NCI-H2171 (cell line): Measurements from ENCODE around the gene CD99.

ENCODE experiments used
- DNase-seq: peaks from one replicate; lab custom pipeline; 2025; lab: John Stamatoyannopoulos, UW

CD99 gene

DNA sequence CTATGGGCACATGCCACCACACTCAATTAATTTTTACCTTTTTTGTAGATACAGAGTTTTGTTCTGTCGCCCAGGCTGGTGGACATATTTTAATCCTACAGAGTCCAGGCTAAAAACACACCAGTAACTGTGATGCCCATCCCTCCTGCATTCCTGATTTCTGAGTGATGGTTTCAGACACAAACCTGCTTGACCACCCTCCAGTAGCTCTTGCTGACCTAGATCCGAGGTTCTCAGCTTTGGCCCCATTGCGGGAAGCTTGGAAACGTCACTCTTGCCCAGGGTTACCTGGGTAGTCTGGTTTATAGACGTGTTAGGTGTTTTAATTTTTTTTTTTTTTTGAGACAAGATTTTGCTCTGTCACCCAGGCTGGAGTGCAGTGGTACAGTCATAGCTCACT lies 7.5 kb downstream of the CD99 start:
- no peak for DNase-seq

DNA sequence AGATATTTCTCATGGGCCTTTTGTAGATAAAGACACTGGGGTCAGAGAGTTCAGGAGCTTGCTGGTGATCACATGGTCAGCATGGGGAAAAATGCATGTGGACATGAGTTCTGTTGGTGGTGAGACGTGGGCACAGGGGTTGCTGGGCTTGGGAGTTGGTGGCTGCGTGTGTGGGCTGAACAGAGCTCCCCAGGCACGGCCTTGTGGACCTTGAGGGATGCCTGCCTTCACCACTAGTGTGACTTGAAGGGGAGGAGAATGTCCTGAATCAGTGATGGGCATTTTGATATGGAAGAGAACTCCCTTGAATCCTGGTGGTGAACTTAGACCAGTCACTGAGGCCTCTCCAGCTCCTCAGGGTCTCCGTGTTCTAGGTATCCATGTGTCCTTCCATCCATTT lies 8.9 kb downstream of the CD99 start:
- no peak for DNase-seq

DNA sequence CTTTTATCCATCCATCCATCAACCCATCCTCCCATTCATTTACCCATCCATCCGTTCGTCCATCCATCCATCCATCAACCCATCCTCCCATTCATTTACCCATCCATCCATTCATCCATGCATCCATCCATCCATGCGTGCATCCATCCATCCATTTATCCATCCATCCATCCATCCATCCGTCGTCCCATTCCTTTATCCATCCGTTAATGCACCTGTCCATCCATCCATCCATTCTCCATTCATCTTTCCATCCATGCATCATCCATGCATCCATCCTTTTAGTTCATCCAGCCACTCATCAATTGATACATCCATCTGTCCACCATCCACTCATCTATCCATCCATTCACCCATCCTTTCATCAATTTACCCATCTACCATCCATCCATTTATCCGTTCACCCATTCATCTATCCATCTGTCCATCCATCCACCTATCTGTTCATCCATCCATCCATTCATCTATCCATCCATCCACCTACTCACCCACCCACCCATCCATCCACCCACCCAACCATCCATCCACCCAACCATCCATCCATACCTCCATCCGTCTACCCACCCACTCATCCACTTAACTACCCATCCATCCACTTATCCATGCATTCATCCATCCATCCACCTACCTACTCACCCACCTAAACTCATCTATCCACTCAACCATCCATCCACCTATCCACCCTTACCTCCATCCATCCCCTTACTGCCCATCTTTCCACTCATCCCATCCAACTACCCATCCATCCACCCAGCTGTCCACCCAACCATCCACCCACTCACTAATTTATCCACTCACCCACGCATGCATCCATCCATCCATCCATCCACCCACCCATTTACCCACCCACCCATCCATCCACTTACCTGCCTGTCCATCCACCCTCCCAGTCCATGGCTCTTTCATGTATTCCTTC lies 9.6 kb downstream of the CD99 start:
- DNase-seq = no peak

DNA sequence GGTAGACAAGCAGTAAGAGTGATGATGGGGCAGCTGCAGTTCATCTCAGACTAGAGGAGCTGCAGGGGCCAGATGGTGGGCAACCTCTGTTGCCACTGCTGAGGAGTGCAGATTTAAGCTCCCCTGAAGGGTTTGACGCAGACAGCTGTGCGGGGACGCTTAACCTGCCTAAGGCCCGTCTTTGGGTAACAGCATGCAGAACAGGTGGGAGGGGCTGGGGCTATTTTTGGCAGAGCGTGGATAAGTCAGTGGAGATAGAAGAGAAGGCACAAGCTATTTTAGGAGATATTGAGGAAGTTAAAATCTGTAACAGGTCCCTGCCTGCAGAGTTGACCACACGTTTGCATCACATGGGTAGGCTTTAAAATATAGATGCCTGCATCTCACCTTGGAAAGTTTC lies 10.5 kb downstream of the CD99 start:
- DNase-seq = no peak

DNA sequence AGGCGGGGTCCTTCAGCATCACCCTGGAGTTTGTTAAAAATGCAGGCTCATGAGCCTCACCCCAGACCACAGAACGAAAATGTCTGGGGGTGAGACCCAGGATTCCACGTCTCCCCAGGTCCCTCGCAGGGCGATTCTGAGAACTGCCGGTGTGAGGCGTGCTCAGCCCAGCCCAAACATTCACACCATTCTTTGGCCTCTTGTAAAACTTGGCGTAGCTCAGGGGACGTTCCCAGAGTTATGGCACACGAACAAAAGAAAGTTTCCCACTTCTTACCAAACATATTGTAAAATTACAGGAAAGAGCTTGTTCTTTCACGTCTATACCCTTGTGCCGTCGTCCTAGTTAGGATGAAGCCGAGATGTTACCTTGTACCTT lies 12.9 kb downstream of the CD99 start:
- DNase-seq = no peak

DNA sequence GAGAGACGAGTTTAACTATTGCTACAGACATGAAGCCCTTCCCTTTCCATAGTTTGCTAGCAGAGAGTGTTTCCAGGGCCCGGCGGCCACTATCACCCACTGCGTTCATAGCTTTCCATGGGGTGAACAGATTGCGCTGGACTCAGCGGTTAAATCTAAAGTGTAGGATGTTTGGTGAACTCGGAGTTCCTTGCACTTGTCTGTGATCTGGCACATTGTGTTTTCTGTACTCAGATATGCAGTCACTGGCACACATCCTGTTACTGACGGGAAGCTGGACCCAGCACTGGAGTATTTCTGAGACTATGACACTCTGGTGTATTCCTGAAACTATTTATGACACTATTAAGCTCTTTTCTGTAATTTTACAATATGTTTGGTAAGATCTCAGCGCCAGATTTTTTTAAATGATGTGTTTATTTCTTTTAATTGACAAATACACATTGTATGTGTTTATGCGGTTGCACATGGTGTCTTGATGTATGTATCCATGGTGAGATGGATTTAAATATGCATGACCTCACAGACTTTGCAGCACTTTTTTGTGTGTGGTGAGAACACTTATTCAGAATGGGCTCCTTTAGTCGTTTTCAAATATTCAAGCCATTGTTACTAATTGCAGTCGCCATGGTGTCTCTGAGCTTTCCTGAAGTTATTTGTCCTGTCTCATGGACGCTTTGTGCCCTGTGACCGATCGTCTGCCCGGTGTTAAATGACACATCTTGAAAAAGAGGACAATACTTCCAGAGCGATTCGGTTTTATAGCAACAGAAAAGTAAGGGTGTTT lies 14.1 kb downstream of the CD99 start:
- no peak for DNase-seq

DNA sequence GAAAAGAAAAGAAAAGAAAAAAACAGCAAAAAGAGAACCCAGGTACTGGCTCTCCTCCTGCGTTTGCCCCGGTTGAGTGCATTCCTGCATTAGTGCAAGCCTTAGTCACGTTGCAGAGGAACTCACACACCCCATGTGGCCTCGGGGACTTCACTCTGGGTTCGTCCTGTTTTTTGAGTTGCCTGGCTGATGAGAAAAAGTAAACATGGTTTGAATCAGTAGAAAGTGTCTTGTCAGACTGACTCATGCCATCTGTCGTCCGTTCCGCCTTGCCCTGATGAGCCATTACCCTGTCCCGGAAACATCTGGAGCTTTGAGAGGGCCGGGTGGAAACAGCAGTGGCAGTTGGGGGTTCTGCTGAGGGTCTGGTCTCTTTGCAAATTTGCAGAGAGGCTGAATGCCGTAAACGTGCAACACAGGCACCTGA lies 16.3 kb downstream of the CD99 start:
- DNase-seq = no peak

DNA sequence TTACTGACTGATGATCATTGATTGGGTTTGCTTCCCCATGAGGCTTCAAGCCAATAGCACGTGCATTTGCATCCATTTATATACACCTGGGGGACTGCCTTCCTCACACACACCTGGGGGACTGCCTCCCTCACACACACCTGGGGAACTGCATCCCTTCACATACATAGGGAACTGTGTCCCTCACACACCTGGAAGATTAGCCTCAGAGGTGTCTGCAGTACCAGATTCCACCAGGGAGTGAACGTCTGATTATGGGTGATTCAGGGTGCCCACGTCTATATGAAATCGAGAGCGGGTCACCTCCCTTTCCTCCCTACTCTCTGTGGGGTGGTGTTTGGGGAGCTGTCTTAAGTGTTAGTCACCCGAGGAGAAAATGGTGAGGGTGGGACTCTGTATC lies 16.9 kb downstream of the CD99 start:
- DNase-seq = no peak

DNA sequence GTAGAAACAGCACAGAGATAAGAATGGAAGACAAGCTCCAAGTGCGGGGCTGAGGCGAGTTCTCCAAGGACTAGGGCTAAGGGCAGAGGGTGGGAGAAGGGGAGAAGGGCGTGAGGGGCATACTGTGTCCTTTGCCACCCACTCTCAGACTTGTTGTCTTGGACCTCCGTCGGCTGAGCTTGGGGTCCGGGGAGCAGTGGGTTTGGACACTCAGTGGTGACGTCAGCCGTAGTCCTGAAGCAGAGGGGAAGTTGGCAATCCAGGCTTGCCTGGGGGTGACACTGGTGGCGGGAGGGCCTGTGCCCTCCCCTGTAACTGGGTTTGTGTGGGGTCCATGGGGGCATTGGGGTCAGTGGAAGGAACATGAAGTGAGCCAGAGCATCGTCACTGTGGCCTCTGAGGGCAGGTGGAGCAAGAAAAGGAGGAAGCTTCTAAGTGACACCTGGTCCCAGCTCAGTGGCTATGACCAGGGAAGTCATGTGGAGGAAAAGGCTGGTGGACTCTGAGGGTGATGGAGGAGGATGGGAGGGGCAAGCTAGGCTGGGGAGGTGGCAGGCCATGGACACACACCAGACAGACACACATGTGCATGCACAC lies 17.6 kb downstream of the CD99 start:
- DNase-seq = no peak

DNA sequence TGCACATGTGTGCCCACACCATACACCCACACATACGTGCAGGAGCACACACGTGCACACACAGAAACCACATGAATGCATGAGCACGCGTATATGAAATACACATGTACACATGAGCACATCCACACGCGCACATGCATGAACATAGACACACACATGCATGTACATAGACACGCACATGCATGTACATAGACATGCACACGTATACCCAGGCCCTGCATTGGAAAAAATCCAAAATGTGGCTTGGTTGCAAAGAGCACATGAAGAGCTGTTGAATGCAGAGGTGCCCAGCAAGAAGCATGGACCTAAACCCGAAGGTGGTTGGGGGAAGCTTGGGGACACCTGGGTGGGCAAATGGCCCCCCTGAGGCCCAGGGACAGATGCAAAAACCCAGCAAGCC lies 18.5 kb downstream of the CD99 start:
- DNase-seq = no peak

DNA sequence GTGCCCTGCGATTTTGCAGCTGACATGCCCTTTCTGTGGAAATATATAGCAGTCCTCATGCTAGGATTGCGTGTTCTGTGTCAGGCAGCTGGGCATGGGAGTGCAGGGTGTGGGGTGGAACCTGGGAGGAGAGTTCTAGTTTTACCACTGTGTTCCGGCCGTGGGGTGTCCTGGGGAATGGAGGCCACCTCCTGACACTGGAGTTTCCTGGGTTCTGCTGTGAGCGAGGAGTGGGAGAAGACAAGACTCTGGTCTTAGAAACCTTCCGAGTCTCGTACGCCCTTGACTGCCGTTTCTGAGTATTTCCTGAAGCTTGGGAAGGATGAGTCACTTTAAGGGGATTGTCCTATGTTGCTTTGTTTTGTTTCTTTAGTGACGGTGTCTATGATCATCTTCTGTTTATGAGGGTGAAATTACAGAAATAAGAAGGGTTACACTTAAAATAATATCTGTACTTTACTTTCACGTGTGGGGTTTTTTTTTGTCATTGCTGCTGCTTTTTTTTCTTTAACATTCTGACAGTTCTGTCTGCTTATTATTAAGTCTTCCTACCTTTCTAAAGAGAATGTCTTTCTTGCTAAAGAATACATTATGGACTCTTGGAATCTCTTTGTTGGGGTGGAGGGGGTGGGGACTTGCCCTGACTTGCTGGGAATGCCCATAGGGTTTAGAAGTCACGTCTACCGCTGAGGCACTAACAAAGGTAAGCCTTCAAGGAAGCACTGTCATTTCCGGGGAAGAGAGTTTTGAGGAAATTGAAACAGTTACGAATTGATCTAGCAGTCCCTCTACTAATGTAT lies 19.1 kb downstream of the CD99 start:
- no peak for DNase-seq

DNA sequence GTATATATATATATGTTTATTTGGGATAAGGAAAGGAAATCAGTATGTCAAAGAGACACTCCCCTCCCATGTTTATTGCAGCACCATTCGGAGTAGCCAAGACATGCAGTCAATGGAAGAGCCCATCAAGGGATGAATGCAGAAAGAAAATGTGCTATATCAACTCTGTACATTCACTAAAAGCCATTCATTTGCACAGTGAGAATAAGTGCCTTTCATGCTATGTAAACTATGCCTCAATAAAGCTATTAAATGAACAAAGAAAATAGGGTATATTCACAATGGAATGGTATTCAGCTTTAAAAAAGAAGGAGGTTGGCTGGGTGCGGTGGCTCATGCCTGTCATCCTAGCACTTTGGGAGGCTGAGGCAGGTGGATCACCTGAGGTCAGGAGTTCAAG lies 20.3 kb downstream of the CD99 start:
- DNase-seq = no peak

DNA sequence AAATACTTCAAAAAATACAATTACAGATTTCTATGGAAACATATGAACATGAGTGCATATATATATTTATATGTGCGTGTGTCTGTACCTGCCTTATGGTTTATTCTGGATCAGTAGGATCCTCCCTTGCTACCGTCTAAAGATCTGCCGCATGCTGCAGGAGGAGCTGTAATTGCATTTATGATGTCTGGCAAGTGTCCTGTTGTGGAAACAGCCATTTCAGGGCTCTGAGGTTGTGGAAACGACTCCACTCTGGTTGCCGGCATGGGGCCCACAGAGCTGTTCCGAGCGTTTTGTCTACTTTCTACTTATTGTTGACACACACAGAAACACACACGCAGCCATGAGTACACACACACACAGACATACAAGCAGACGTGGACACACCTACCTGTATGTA lies 21.3 kb downstream of the CD99 start:
- no peak for DNase-seq

DNA sequence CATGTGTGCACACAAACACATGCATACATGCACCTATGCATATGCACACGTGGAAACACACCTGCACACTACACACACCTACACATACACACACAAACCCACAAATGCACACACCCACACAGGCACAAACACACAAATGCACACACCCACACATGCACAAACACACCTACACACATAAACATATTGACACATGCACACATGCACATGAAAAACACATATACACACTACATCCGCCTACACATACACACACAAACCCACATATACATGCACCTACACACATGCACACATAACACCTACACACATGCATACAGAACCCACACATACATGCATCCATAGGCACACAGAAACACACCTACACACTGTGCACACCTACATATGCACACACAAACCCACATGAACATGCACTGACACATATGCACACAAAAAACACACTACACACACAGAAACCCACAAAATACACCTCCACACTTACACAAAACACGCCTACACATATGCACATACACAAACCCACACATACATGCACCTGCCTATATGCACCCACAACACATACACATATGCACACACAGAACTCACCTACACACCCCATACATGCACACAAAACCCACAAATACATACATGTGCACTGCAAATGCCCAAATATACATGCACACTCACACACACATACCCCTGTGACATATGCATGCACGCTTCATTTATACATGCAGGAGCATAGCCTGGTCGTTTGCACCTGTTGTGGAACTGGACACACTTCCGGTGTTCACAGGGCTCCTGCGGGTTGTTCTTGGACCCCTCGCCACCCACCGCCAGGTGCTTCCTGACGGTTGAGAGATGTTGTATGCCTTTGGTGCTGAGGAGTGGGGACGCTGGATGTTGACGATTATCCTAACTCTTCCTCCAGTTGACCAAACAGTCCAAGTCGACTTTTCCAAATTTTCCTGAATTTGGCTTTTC lies 22.1 kb downstream of the CD99 start:
- no peak for DNase-seq

DNA sequence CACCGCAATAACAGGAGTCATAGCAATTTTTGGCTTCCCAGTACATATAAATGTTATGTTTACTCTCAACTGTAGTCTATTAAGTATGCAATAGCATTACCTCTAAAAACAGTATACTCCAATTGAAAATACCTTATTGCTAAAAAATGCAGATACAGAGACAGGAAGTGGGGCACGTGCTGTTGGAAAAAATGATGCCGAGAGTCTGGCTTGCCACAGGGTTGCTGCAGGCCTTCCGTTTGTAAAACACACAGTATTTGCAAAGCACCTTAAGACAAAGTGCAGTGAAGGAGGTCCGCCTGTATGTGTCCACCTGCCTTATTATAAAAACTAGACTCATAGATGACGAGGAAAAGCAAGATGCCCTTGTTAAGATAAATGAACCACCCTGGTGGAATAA lies 23.5 kb downstream of the CD99 start:
- DNase-seq = no peak

DNA sequence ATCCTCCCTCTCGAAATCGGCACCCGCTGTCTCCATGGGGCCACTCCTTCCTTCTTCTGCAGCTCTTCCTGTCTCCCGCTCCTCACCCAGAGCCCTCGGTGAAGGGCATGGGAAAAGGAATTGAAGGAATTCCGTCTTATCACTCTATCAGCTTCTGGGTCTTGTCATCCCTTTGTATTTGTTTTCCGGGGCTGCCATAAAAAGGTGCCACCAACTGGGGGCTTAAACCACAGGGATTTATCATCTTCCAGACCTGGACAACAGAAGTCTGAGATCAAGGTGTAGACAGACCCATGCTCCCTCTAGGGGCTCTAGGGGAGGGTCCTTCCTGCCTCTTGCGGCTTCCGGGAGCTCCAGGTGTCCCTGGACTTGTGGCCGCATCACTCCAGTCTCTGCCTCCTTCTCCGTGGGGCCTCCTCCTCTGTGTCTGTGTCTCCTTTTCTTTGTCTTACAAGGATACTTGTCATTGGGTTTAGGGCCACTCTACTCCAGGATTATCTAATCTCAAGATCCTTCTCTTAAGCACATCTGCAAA lies 24.0 kb downstream of the CD99 start:
- no peak for DNase-seq

DNA sequence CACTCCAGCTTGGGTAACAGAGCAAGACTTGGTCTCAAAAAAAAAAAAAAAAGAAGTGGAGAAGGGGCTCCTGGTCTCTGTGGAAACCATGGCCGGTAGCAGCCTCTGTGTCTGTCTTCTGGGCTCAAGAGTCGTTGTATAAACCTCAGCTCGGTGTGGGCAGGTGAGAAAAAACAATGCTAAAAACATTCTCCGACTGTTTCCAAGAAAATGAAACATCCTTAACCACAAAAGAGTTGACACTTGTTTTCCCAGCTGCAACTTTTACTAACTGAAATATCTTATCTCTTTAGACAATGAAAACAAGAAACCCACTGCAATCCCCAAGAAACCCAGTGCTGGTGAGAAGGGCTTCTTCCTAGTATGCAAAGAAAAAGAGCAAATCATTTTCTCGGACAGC lies 26.2 kb downstream of the CD99 start:
- DNase-seq = no peak

DNA sequence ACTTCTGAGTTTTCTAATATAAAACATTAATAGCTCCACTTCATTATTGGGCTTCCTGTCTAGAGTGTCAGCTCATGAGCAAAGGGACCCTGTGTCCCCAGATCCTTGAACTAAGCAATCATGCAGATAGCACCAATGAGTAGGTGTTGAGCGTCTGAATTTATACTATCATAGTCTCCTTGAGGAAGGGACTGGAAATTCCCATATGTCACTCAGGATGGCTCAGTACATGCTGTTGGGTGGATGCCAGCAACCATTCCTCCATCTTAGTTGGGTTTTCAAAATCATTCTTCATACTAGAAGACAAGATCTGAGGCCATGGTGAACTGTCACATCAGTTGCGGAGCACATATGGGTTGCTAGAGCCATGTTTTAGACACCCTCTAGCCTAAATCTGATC lies 27.7 kb downstream of the CD99 start:
- DNase-seq = no peak

DNA sequence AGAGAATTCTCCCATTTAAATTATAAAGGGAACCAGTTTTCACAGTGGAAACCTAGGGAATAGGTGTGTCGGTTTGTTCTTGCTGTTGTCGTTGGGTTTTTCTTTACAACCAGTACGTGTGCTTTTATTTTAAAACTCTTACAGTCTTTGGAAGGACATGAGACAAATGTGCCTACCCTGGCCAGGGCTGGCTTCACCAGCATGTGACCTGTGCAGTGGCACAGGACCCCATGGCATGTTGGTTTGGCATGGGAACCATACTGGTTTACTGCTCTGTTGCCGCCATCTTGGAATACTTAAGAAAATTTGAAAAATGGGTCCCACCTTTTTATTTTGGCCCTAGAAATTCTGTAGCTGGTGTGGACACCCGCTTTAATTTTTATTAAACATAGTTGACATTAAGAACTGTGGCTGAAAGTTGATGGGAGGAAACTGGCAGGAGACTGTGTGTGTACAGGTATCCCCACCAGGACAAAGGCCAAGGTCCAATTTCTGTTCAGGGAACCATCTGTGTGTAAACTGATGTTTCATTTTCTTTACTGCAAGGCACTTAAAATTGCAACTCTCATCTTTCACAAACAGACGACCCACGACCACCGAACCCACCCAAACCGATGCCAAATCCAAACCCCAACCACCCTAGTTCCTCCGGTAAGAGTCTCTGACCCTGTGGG lies 28.8 kb downstream of the CD99 start:
- DNase-seq = no peak

DNA sequence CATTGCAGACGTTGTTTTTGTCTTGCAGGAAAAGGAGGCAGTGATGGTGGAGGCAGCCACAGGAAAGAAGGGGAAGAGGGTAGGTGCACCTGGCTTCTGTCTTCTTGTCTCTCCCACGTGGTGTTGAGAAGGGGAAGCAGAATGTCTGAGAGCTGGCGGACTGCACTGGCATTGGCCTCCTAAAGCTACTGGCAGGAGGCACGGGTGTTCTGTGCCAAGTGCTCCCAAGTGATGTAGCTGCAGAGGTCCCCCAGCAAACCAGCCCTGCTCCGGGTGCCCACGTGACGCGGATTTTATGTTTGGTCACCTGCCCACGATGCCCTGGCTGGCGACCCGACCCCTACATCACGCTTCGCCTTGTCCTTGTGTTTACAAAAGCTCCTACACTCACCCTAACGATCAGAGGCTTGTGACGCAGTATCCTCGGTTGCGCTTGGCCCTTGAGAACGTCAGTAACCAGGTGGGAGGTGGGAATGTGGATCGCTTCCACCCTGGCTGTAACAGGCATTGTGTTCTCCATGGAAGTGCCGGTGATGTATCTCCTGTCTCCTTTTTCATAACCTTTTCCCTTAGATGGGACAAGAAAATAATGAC lies 32.3 kb downstream of the CD99 start:
- DNase-seq = no peak
